Upper lobe of left lung (tissue), 6 donors: ENCODE results near the gene CNNM4. TPM values are rescaled to one million over a fixed set of nuclear protein-coding genes. Genes with fewer than 3 reads are reported as not detected.

ENCODE experiments used
- ATAC-seq, 2 donors: fragments of 200-7000 bp; cut with Tn5 transposase; one replicate each; pipeline ENCODE4 v1.9.1; 2022; ENCODE audit warnings: mild to moderate bottlenecking in 2 of 2, moderate library complexity in 2 of 2; ENCODE audit not compliant: low FRiP score in 2 of 2
- DNase-seq, 2 donors: peaks; one replicate each; pipeline ENCODE4 v3.0.0-alpha.2; 2019 to 2020
- H3K27ac ChIP-seq, 4 donors: fragments of 200-600 bp; sonication (generic); one replicate each; pipeline ENCODE4 v1.5.1; 2016 to 2019
- H3K27me3 ChIP-seq, 4 donors: fragments of 200-600 bp; sonication (generic); one replicate each; pipeline ENCODE4 v1.5.1; 2017 to 2019
- H3K36me3 ChIP-seq, 4 donors: fragments of 200-600 bp; sonication (generic); one replicate each; pipeline ENCODE4 v1.5.1; 2016 to 2019
- H3K4me1 ChIP-seq, 4 donors: fragments of 200-600 bp; sonication (generic); one replicate each; pipeline ENCODE4 v1.5.1; 2018 to 2019
- H3K4me3 ChIP-seq, 4 donors: fragments of 200-600 bp; sonication (generic); one replicate each; pipeline ENCODE4 v1.5.1; 2017 to 2019; ENCODE audit warnings: mild to moderate bottlenecking in 2 of 4, moderate library complexity in 1 of 4
- H3K9me3 ChIP-seq, 4 donors: fragments of 200-600 bp; sonication (generic); one replicate each; pipeline ENCODE4 v1.5.1; 2018 to 2019
- EP300 ChIP-seq, 4 donors: sonication (generic); formaldehyde crosslinking; IDR thresholded peaks; one replicate each; pipeline ENCODE4 v1.5.1; 2017; ENCODE audit warnings: antibody characterized with exemption in 4 of 4, control low read depth in 2 of 4
- POLR2A ChIP-seq, 4 donors: fragments of 450-650 bp; IDR thresholded peaks; one replicate each; pipeline ENCODE4 v1.5.1; 2016 to 2017; ENCODE audit warnings: antibody characterized with exemption in 4 of 4, mild to moderate bottlenecking in 2 of 4
- POLR2AphosphoS5 ChIP-seq, 2 donors: sonication (generic); formaldehyde crosslinking; IDR thresholded peaks; one replicate each; pipeline ENCODE4 v1.5.1; 2017; ENCODE audit warnings: antibody characterized with exemption in 2 of 2
- WGBS, 2 donors: methylation state at CpG; one replicate each; pipeline ENCODE4 v1.1.5; 2017 to 2018; 5-methylcytosine and 5-hydroxymethylcytosine counted together
- total RNA-seq, 6 donors: library from RNA; depleted of rRNA in 4 of 6; stranded (reverse); fragments of >200 nt in 4 of 6; gene quantifications; one replicate each; pipeline versions ENCODE4 v1.1.0 to v1.2.1, GENCODE V29; 2016 to 2021
- TF ChIP-seq, protein P1 (sequence below), 6 experiments: fragments of 450-650 bp in 4 of 6; fragments of 200-600 bp in 2 of 6; sonication (generic) in 2 of 6; IDR thresholded peaks; one replicate each; pipeline ENCODE4 v1.5.1; 2016 to 2019; ENCODE audit warnings: antibody characterized with exemption in 6 of 6
- donor health status: DM: no; HTN: no; CAD: no; lungs with moderate emphysema.
- donor health status: DM: no; HTN: yes; CAD: no; lungs with severe emphysema.

The CNNM4 gene
- total RNA-seq, 6 donors from 2014 or later, result 12.8 to 26.9 (median 22.1) TPM

DNA sequence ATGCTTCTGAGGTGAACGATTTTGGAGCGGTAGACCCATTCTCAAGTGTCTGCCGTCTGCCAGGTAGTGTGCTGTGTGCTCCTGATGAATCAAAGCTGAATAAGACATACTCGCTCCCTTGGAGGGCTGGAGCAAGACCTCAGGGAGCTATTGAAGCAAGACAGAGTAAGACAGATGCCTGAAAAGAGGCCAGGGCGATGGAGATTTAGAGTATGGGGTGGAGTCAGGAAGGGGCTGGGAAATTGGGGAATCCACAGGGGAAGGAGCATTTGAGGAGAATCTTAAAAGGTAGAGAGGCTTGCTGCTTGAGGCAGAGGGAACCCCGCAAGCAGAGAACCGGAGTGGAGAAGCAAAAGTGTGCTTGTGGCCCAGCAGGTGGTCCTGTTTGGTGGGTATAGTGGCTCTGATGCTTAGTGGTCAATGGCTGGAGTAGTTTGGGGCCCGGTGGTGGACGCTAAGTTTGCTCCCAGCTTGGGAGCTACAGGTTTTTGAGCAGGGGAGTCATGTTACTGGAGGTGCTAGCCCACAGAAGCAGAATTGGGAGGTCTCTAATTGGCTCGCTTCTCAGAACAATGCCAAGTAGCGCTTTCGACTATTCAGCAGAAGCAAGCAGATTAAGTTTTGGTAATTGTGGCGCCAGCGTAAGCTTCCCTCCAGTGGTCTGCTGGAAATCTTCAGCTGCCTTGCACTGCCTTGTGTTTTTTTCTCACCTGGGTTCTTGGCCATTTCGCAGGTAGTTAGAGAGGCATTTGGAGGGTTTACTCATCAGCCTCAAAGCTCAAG, 2.0 kb downstream of the CNNM4 start:
- peaks cover 40 to 53% (median 44%) of the 10 kb centered on the region in 4 donors for H3K4me1 ChIP-seq
- peak overlapping the region in 3 of 4 donors; percentile 31 to 82 (median 72) for H3K4me3 ChIP-seq
- H3K9me3 ChIP-seq, result no peaks in the 10 kb centered on the region
- TF ChIP-seq, protein P1, sequence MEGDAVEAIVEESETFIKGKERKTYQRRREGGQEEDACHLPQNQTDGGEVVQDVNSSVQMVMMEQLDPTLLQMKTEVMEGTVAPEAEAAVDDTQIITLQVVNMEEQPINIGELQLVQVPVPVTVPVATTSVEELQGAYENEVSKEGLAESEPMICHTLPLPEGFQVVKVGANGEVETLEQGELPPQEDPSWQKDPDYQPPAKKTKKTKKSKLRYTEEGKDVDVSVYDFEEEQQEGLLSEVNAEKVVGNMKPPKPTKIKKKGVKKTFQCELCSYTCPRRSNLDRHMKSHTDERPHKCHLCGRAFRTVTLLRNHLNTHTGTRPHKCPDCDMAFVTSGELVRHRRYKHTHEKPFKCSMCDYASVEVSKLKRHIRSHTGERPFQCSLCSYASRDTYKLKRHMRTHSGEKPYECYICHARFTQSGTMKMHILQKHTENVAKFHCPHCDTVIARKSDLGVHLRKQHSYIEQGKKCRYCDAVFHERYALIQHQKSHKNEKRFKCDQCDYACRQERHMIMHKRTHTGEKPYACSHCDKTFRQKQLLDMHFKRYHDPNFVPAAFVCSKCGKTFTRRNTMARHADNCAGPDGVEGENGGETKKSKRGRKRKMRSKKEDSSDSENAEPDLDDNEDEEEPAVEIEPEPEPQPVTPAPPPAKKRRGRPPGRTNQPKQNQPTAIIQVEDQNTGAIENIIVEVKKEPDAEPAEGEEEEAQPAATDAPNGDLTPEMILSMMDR (IDR thresholded peaks at IDR 0.05), result no peak
- TF ChIP-seq EP300 (IDR thresholded peaks at IDR 0.05) (no peak), POLR2AphosphoS5 (IDR thresholded peaks at IDR 0.05) (no peak), POLR2A (IDR thresholded peaks at IDR 0.05) (no peak)
- H3K36me3 ChIP-seq, result no peaks in the 10 kb centered on the region
- no peaks in the 10 kb centered on the region for H3K27me3 ChIP-seq
- ATAC-seq (no peak), DNase-seq (no peak)
- 34 to 37% methylated on average over 15 of the region's 15 CpGs for WGBS, 2 donors
- H3K27ac ChIP-seq, result peak overlapping the region in 3 of 4 donors; percentile 8 to 65 (median 63)

DNA sequence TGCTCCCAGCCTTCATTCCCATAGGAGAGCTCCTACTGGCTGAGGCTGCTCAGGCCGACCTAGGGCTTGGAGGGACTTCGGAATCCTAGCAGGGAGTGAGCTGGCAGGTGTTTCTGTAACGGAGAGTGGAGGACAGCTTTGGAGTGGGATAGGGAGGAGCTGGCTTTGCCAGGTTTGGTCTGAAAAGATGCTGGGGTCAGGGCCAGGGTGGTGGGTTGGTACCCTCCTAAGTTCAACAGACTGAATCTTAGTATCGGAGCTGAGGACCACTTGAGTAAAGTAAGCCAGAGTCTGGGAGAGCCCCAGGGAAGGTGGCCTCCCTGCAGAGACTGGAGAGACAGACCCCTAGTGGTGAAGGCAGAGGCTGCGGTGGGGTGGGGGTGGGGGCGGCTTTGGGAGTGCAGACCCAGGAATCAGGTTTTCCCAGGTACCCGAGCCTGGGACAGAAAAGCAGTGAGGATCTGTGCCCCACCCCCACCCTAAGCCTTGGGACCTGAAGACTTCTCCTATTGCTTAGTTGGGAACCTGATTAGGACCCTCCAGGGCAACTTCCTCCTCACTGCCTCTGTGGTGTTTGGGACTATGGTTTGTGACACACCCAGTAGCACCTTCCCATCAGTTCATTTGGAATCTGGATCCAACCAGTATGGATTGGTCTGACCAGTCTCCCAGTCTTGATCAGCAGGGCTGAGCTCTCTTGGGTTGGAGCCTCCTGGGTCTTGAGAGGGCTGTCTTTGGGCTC, 3.0 kb downstream of the CNNM4 start:
- ATAC-seq (peak in 1 of 2 donors; percentile 17), DNase-seq (no peak)
- TF ChIP-seq POLR2AphosphoS5 (IDR thresholded peaks at IDR 0.05) (no peak), POLR2A (IDR thresholded peaks at IDR 0.05) (no peak), EP300 (IDR thresholded peaks at IDR 0.05) (no peak)
- TF ChIP-seq, protein P1 (IDR thresholded peaks at IDR 0.05), result peak in 3 of 6 experiments; percentile 23 to 50 (median 31)
- Histone ChIP-seq H3K27me3 (no peaks in the 10 kb centered on the region), H3K27ac (peak overlapping the region; percentile 29 to 65 (median 50)), H3K9me3 (no peaks in the 10 kb centered on the region), H3K4me1 (peaks cover 40 to 53% (median 44%) of the 10 kb centered on the region in 4 donors), H3K36me3 (no peaks in the 10 kb centered on the region), H3K4me3 (peak overlapping the region in 3 of 4 donors; percentile 31 to 82 (median 72))
- 22 to 50% methylated on average over 4 to 5 of the region's 7 CpGs for WGBS, 2 donors

DNA sequence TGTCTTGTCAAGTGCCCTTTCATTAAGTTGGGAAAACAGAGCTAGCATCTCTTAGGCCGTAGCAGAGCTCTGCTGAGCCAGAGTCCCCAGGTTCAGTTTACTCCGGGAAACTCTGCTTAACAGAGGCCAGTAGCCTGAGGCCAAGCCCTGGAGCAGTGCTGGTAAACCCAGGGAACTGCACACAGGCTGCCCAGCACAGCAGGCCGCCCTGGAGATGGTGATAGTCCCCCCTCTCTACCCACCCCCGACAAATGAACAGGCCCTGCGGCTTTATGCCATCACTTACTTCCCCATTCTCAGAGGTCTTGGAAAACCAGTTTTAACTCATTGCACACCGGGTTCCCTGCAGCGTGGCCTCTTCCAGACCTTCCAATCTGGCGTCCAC, 3.5 kb downstream of the CNNM4 start:
- peaks cover 40 to 53% (median 44%) of the 10 kb centered on the region in 4 donors for H3K4me1 ChIP-seq
- 27 to 47% methylated on average over 8 of the region's 8 CpGs for WGBS, 2 donors
- TF ChIP-seq, protein P1 (IDR thresholded peaks at IDR 0.05), result no peak
- no peak for TF ChIP-seq EP300 (IDR thresholded peaks at IDR 0.05)
- no peak for TF ChIP-seq POLR2A (IDR thresholded peaks at IDR 0.05)
- TF ChIP-seq POLR2AphosphoS5 (IDR thresholded peaks at IDR 0.05), result no peak
- DNase-seq (peak in 1 of 2 donors; percentile 54), ATAC-seq (peak; percentile 20 to 58)
- H3K36me3 ChIP-seq, result no peaks in the 10 kb centered on the region
- H3K4me3 ChIP-seq, result peak overlapping the region in 3 of 4 donors; percentile 31 to 82 (median 72)
- H3K27ac ChIP-seq, result peak overlapping the region; percentile 29 to 65 (median 50)
- H3K9me3 ChIP-seq, result no peaks in the 10 kb centered on the region
- H3K27me3 ChIP-seq, result no peaks in the 10 kb centered on the region

DNA sequence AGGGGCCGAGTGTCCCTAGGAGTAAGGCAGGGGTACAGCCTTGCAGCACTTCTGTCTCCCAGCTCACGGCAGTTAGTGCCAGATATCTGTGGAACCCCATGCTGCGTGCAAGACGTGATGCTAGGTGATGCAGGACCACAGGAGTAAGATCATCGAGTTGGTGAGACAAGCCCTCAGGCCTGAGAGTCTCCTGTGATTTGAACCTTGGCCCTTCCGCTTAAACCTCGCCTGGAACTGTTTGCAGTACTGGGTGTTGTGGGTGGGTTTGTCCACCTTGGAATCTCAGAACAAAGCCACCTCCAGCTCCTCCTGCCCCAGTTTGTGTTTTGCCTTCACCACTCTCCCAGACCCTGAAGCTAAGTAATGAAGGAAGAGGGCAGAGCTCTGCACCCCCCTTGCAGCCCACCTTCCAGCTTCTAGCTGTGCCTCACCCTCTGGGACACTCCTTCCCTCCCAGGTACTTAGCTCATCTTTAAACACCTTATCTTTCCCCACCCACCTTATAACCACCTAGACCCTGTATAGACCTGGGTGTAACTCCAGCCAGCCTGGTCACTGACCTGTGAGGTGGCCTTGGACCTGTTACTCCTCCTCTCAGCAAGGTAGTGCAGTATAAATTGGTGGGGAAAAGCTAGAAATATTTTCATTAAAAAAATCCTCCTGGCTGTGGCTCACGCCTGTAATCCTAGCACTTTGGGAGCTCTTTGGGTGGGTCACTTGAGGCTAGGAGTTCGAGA, 6.6 kb downstream of the CNNM4 start:
- no peaks in the 10 kb centered on the region for H3K27me3 ChIP-seq
- 91 to 95% methylated on average over 6 to 9 of the region's 9 CpGs for WGBS, 2 donors
- peak overlapping the region in 1 of 4 donors; percentile 8 for H3K27ac ChIP-seq
- ATAC-seq, result no peak
- no peaks in the 10 kb centered on the region for H3K9me3 ChIP-seq
- no peak overlapping the region for H3K4me3 ChIP-seq
- peaks cover 24 to 49% (median 27%) of the 10 kb centered on the region in 4 donors for H3K4me1 ChIP-seq
- TF ChIP-seq POLR2A (IDR thresholded peaks at IDR 0.05), result no peak
- TF ChIP-seq POLR2AphosphoS5 (IDR thresholded peaks at IDR 0.05), result no peak
- TF ChIP-seq, protein P1 (IDR thresholded peaks at IDR 0.05), result no peak
- TF ChIP-seq EP300 (IDR thresholded peaks at IDR 0.05), result no peak
- no peak for DNase-seq
- no peaks in the 10 kb centered on the region for H3K36me3 ChIP-seq
